ENCODE data around the gene LEFTY1. TPM values are rescaled to one million over a fixed set of nuclear protein-coding genes. Genes with fewer than 3 reads are reported as not detected.
A peak's percentile ranks its signal among the peaks of the same experiment; 100 is the strongest.
"Not testable (repeated sequence)": the region's sequence is repeated elsewhere in the genome, so short reads cannot be mapped to it uniquely, and the experiment has no call there.

LEFTY1 gene
- total and polyA plus RNA-seq, 9 of the 15 experiments (the other 6 are each of a cell fraction or from before 2014, with no cell fraction given): 0.07 to 0.24 (median 0.17) TPM; not detected in 5

DNA sequence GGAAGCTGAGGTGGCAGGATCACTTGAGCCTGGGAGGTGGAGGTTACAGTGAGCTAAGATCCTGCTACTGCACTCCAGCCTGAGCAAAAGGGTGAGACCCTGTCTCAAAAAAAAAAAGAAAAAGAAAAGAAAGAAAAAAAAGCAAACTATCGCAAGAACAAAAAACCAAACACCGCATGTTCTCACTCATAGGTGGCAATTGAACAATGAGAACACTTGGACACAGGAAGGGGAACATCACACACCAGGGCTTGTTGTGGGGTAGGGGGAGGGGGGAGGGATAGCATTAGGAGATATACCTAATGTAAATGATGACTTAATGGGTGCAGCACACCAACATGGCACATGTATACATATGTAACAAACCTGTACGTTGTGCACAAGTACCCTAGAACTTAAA is 40.5 kb upstream of the LEFTY1 start (continued):
- TF ChIP-seq, protein P1, sequence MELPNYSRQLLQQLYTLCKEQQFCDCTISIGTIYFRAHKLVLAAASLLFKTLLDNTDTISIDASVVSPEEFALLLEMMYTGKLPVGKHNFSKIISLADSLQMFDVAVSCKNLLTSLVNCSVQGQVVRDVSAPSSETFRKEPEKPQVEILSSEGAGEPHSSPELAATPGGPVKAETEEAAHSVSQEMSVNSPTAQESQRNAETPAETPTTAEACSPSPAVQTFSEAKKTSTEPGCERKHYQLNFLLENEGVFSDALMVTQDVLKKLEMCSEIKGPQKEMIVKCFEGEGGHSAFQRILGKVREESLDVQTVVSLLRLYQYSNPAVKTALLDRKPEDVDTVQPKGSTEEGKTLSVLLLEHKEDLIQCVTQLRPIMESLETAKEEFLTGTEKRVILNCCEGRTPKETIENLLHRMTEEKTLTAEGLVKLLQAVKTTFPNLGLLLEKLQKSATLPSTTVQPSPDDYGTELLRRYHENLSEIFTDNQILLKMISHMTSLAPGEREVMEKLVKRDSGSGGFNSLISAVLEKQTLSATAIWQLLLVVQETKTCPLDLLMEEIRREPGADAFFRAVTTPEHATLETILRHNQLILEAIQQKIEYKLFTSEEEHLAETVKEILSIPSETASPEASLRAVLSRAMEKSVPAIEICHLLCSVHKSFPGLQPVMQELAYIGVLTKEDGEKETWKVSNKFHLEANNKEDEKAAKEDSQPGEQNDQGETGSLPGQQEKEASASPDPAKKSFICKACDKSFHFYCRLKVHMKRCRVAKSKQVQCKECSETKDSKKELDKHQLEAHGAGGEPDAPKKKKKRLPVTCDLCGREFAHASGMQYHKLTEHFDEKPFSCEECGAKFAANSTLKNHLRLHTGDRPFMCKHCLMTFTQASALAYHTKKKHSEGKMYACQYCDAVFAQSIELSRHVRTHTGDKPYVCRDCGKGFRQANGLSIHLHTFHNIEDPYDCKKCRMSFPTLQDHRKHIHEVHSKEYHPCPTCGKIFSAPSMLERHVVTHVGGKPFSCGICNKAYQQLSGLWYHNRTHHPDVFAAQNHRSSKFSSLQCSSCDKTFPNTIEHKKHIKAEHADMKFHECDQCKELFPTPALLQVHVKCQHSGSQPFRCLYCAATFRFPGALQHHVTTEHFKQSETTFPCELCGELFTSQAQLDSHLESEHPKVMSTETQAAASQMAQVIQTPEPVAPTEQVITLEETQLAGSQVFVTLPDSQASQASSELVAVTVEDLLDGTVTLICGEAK (IDR thresholded peaks at IDR 0.05): 0 out of 2 replicates have a peak, but pooled peaks have one; percentile 21
- TF ChIP-seq, protein P1 (CRISPR knock-in tag; IDR thresholded peaks at IDR 0.05): not testable (repeated sequence)
- TF ChIP-seq, protein P2, sequence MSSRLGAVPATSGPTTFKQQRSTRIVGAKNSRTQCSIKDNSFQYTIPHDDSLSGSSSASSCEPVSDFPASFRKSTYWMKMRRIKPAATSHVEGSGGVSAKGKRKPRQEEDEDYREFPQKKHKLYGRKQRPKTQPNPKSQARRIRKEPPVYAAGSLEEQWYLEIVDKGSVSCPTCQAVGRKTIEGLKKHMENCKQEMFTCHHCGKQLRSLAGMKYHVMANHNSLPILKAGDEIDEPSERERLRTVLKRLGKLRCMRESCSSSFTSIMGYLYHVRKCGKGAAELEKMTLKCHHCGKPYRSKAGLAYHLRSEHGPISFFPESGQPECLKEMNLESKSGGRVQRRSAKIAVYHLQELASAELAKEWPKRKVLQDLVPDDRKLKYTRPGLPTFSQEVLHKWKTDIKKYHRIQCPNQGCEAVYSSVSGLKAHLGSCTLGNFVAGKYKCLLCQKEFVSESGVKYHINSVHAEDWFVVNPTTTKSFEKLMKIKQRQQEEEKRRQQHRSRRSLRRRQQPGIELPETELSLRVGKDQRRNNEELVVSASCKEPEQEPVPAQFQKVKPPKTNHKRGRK (tag; IDR thresholded peaks at IDR 0.05): peak; percentile 64; the same call in 1 of the 2 replicates
- peak; percentile 45 for TF ChIP-seq NFRKB (IDR thresholded peaks at IDR 0.05; ENCODE audit: low read depth)
- TF ChIP-seq, protein P3, sequence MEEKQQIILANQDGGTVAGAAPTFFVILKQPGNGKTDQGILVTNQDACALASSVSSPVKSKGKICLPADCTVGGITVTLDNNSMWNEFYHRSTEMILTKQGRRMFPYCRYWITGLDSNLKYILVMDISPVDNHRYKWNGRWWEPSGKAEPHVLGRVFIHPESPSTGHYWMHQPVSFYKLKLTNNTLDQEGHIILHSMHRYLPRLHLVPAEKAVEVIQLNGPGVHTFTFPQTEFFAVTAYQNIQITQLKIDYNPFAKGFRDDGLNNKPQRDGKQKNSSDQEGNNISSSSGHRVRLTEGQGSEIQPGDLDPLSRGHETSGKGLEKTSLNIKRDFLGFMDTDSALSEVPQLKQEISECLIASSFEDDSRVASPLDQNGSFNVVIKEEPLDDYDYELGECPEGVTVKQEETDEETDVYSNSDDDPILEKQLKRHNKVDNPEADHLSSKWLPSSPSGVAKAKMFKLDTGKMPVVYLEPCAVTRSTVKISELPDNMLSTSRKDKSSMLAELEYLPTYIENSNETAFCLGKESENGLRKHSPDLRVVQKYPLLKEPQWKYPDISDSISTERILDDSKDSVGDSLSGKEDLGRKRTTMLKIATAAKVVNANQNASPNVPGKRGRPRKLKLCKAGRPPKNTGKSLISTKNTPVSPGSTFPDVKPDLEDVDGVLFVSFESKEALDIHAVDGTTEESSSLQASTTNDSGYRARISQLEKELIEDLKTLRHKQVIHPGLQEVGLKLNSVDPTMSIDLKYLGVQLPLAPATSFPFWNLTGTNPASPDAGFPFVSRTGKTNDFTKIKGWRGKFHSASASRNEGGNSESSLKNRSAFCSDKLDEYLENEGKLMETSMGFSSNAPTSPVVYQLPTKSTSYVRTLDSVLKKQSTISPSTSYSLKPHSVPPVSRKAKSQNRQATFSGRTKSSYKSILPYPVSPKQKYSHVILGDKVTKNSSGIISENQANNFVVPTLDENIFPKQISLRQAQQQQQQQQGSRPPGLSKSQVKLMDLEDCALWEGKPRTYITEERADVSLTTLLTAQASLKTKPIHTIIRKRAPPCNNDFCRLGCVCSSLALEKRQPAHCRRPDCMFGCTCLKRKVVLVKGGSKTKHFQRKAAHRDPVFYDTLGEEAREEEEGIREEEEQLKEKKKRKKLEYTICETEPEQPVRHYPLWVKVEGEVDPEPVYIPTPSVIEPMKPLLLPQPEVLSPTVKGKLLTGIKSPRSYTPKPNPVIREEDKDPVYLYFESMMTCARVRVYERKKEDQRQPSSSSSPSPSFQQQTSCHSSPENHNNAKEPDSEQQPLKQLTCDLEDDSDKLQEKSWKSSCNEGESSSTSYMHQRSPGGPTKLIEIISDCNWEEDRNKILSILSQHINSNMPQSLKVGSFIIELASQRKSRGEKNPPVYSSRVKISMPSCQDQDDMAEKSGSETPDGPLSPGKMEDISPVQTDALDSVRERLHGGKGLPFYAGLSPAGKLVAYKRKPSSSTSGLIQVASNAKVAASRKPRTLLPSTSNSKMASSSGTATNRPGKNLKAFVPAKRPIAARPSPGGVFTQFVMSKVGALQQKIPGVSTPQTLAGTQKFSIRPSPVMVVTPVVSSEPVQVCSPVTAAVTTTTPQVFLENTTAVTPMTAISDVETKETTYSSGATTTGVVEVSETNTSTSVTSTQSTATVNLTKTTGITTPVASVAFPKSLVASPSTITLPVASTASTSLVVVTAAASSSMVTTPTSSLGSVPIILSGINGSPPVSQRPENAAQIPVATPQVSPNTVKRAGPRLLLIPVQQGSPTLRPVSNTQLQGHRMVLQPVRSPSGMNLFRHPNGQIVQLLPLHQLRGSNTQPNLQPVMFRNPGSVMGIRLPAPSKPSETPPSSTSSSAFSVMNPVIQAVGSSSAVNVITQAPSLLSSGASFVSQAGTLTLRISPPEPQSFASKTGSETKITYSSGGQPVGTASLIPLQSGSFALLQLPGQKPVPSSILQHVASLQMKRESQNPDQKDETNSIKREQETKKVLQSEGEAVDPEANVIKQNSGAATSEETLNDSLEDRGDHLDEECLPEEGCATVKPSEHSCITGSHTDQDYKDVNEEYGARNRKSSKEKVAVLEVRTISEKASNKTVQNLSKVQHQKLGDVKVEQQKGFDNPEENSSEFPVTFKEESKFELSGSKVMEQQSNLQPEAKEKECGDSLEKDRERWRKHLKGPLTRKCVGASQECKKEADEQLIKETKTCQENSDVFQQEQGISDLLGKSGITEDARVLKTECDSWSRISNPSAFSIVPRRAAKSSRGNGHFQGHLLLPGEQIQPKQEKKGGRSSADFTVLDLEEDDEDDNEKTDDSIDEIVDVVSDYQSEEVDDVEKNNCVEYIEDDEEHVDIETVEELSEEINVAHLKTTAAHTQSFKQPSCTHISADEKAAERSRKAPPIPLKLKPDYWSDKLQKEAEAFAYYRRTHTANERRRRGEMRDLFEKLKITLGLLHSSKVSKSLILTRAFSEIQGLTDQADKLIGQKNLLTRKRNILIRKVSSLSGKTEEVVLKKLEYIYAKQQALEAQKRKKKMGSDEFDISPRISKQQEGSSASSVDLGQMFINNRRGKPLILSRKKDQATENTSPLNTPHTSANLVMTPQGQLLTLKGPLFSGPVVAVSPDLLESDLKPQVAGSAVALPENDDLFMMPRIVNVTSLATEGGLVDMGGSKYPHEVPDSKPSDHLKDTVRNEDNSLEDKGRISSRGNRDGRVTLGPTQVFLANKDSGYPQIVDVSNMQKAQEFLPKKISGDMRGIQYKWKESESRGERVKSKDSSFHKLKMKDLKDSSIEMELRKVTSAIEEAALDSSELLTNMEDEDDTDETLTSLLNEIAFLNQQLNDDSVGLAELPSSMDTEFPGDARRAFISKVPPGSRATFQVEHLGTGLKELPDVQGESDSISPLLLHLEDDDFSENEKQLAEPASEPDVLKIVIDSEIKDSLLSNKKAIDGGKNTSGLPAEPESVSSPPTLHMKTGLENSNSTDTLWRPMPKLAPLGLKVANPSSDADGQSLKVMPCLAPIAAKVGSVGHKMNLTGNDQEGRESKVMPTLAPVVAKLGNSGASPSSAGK (IDR thresholded peaks at IDR 0.05): peak; percentile 22; the same call in 1 of the 2 replicates

All from K562 (cell line).